Fibroblast of upper back skin (primary cell): ENCODE measurements around the gene ADGRE3.

ENCODE experiments used
- DNase-seq: peaks from one replicate; pipeline ENCODE4 v3.0.0-alpha.2; 2013

ADGRE3 gene, protein sequence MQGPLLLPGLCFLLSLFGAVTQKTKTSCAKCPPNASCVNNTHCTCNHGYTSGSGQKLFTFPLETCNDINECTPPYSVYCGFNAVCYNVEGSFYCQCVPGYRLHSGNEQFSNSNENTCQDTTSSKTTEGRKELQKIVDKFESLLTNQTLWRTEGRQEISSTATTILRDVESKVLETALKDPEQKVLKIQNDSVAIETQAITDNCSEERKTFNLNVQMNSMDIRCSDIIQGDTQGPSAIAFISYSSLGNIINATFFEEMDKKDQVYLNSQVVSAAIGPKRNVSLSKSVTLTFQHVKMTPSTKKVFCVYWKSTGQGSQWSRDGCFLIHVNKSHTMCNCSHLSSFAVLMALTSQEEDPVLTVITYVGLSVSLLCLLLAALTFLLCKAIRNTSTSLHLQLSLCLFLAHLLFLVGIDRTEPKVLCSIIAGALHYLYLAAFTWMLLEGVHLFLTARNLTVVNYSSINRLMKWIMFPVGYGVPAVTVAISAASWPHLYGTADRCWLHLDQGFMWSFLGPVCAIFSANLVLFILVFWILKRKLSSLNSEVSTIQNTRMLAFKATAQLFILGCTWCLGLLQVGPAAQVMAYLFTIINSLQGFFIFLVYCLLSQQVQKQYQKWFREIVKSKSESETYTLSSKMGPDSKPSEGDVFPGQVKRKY

DNA sequence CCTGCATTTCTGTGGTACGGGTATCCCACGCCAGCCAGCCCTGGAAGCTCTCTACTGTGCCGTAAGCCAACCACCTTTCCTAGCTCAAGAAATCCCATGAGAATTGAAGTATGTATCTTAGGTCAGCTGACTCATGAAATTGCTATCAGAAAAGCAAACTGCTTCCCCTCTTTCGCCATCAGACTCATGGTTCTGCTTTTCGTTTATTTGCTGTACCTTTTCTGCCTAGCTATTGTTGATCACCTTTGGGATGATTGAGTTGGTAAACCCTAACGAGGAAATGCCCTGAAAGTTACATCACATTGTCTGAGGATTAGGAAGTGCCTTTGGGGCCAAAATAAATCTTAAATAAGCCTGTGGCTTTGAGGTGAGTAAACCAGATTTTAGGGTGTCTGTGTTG, at the start of gene ADGRE3:
Gene ADGRE3 (minus strand): TSS at position 81 of the 400 bp plus-strand sequence. CDS start 74 bp downstream, at position 7.
- DNase-seq = peak; percentile 26

DNA sequence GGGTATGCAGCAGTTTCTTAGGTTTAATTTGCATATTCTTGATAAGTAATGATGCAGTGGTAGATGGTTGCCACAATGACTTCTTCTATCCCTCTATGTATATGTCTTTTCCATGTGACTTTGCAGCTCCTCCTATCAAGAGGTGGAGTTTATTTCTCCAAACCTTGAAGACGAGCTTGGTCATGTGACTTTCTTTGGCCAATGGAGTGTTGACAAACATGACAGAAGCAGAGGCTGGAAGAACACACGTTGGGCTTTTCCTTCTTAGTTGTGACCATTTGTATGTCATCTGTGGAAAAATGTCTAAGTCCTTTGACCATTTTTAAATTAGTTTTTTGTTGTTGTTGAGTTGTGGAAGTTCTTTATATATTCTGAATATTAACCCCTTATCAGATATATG, 47.5 kb upstream of the ADGRE3 start:
- no peak for DNase-seq

DNA sequence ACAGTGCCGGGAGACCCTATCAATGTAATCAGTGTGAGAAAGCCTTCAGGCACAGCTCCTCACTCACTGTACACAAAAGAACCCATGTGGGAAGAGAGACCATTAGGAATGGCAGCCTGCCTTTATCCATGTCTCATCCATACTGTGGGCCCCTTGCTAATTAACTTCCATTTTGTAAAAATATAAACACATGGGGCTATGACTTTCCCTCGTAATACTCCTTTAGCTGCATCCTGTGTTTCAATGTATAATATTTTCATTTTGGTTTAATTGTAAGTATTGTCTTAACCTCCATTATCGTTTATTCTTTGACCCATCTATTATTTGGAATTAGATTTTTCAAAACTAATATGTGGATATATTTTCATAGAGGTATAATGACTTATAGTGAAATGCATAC, 44.5 kb upstream of the ADGRE3 start:
- DNase-seq = no peak

DNA sequence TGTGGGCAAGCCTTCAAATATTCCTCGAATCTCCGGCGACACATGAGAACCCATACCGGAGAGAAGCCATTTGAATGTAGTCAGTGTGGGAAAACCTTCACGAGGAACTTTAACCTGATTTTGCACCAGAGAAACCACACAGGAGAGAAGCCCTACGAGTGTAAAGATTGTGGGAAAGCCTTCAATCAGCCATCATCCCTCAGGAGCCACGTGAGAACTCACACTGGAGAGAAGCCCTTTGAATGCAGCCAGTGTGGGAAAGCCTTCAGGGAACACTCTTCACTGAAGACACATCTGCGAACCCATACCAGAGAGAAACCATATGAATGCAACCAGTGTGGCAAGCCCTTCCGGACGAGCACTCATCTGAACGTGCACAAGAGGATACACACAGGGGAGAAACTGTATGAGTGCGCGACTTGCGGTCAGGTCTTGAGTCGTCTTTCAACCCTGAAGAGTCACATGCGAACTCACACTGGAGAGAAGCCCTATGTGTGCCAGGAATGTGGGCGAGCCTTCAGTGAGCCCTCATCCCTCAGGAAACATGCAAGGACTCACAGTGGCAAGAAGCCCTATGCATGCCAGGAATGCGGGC, 44.0 kb upstream of the ADGRE3 start:
- no peak for DNase-seq

DNA sequence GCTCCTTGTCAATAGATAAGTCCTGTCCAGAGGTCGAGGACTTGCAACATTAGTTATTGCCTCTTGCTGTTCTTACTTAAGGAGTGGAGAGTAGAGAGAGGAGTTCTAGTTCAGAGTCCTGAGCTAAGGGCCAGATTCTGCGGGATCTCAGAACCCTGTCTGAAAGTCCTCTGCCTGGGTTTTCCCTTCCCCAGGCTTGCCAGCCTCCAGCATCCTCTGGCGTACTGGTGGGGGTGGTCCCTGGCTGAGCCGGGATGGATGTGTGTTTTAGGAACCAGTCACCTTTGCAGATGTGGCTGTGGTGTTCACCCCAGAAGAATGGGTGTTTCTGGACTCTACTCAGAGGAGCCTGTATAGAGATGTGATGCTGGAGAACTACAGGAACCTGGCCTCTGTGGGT, 41.2 kb upstream of the ADGRE3 start:
- no peak for DNase-seq

DNA sequence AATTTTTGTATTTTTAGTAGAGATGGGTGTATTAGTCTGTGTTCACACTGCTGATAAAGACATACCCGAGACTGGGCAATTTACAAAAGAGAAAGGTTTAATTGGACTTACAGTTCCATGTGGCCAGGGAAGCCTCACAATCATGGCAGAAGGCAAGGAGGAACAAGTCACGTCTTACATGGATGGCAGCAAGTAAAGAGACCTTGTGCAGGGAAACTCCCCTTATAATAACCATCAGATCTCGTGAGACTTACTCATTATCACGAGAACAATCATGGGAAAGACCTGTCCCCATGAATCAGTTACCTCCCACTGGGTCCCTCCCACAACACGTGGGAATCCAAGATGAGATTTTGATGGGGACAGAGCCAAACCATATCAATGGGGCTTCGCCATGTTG, 29.8 kb upstream of the ADGRE3 start:
- DNase-seq = no peak

DNA sequence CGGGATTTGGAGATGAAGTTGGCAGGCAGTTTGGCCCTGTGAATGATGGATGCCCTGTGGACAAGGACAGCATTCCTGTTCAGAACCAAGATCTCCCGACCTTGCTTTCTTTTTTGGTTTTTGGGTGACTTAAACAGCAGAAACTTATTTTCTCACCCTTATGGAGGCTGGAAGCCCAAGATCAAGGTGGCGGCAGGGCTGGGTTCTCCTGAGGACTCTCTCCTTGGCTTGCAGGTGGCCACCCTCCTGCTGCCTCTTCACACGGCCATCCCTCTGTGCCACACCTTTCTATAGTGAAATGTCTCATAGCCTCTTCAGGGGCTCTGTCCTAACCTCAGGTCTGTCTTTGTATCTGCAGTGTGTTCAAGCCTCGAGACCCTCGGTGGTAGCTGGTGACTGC, 29.2 kb upstream of the ADGRE3 start:
- no peak for DNase-seq

DNA sequence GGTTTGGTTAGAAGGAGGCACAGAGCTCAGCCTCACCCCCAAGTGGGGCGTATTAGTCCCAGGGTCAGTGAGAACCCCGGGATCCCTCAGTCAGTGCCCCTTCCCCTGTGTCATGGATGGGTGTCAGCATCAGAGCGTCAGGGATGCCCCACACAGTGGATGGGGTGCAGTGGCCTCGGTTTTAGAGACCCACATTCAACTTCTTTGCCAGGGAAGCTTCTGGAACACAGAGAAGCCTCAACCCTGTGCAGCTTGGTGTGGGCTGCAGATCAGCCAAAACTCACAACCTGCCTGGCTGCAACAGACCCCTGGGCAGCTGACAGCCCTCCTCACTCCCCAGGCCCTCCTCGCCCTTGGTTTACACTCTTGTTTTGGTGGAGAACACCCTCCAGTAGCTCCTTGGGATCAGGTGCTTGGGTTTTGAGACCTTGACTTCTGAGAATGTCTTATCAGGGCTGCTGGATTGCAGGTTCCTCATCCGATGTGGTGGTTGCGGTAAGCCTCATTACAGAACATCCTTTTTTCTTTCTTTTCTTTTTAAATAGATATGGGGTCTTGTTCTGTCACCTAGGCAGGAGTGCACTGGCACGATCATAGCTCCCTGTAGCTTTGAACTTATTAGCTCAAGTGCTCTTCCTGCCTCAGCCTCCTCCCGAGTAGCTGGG, 26.2 kb upstream of the ADGRE3 start:
- no peak for DNase-seq

DNA sequence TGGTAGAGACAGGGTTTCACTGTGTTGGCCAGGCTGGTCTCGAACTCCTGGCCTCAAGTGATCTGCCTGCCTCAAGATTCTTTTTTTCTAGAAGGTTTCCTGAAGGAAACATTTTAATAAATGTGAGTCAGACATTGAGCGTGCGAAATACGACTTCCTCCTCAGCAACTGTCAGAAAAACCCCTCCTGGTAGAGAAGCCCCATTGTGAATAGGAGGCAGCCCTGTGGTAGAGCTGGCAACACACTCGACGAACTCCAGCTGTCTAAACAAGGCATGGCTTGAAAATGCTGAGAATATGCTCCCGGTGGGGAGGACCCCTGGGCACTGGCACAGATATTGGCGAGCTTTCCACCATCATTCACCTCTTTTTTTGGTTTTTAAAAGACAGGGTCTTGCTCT, 25.0 kb upstream of the ADGRE3 start:
- no peak for DNase-seq

DNA sequence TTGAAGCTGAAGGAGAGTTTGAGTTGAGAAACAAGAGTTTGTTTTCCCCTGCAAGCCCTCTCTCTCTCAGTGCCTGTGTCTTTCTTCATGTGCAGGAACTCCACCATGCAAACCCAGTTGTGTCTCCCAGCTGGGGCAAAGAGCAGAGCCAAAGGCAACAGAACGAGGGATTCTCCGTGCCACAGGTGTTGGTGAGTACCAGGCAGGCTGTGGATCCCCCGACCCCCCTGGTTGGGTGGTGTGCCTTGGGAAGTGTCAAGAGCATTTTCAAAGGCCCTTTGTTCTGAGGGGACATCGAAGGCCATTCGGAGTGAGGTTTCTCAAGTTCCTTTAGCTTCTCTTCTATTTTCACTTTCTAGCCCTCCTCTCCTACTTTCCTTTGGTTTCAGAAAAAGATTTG, 20.8 kb upstream of the ADGRE3 start:
- DNase-seq = no peak

DNA sequence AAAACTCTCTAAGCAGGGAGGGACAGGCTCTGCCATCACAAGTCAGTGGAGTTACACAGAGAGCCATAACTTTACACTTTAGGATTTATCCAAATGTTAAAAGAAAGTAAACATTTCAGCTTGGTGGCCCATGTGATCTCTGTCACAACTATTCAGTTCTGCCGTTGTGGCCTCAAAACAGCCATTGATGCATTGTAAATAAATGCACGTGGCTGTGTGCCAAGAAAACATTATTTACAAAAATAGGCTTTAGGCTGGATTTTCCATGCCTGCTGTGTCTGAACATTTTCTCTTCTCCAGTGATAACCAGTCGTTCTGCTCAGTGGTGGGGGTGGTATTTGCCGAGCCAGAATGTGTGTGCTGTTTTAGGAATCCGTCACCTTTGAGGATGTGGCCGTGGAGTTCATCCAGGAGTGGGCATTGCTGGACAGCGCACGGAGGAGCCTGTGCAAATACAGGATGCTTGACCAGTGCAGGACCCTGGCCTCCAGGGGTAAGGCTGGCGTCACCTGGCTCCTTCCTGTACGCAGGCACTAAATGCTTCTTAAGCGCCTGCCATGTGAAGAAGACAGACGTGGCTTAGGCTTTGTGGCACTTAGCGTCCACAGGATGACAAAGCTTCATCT, 20.1 kb upstream of the ADGRE3 start:
- no peak for DNase-seq

DNA sequence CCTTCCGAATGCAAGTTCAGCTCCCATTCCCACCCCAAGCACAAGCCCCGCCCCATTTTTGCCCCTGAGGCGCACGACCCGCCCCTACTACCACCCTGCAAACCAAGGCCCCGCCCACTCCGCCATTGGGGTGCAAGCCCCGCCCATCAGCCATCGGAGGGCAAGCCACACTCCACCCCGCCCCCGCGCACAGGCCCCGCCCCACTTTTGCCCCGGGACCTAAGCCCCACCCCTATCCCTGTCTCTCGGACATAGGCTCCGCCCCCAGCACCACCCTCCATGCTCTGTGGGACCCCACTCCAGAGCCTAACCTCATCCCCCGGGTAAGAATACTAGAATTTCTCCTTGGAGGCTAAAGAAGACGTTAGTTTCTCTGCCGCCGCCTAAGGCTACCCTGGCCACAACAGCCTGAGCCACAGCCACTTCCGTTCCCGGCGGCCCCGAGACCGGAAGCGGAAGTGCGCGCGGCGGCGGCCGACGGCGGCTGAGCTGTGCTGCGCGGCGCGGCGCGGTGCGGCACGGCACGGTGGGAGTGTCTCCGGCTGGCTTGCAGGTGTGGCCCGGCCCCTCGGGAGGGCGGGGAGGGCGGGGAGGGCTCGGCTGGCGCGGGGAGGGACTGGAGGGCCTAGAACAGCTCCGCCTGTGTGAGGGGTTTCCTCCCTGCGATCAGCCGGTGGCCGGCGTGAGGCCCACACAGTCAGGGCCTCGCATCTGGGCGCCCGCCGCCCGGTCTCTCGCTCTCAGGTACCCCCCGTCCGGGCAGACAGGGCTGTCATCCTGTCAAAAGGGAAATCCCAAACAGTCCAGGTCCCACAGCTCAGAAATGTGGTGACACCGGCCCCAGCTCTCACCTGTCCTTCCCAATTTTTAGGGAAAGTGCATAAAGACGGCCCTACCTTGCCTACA, 15.2 kb upstream of the ADGRE3 start, which contains the start of gene ZNF333:
Gene ZNF333 (plus strand): TSS at position 451 of the 906 bp plus-strand sequence. CDS start 3,444 bp downstream, outside the sequence.
- peak; percentile 90 for DNase-seq

DNA sequence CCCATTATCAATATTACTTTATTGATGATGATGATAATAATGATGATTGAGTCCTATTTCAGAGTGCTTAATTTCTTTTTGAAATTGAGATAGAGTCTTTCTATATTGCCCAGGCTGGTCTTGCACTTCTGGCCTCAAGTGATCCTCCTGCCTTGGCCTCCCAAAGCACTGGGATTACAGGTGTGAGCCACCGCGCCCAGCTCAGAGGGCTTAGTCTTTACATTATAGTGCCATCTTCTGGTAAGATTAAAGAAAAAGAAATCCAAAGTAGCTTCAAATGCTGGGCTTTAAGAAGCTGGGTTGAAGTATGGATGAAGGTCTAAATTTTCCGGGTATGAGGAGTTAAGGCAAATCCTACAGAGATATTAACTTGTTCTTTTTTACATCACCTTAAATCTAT, 11.8 kb upstream of the ADGRE3 start:
- no peak for DNase-seq

DNA sequence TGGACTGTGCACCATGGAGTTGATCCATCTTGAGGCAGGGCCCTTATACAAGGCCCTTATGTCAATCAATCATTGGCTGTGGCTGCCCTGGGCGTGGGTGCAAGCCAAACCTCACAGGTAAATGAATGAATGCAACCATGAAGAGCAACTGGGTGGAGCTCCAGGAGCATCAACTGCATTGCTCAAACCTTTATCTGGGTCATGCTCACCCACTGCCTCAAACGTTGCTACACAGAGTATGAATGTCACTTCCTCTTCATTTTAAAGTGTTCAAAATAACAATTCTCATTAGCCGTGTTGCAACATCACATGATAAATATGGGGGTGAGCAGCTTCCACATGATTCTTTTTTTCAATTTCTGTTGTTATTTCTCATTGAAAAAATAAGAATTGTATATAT, 8.8 kb upstream of the ADGRE3 start:
- DNase-seq = no peak

DNA sequence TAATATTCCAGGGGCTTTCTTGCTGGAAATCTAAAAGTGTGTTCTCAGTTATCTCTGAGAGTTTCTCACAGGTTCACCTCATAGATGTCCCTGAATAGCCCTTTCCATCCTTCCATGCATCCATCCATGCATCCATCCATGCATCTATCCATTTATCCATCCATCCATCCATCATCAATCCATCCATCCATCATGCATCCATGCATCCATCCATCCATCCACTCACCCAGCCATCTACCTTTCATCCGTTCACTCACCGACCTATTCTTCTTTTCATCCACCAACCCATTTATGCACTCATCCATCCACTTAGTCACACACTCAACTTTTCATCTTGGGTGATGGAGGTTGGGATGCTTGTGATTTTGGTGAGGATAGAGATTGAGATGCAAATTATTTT, 7.4 kb upstream of the ADGRE3 start:
- DNase-seq = no peak

DNA sequence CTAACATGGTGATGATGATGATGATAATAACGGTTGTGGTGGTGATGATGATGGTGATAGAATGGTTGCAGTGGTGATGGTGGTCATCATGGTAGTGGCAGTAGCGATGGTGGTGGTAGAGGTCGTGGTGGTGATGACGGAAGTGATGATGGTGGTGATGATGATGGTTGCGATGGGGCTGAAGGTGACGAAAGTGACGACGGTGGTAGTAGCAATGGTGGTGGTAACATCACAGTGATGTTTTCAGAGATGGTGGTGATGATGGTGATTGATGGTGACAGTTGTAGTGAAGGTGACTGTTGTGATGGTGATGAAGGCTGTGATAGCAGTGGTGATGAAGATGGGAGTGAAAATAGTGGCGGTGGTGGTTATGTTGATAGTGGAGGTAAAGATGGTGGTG, 3.6 kb upstream of the ADGRE3 start:
- DNase-seq = no peak

DNA sequence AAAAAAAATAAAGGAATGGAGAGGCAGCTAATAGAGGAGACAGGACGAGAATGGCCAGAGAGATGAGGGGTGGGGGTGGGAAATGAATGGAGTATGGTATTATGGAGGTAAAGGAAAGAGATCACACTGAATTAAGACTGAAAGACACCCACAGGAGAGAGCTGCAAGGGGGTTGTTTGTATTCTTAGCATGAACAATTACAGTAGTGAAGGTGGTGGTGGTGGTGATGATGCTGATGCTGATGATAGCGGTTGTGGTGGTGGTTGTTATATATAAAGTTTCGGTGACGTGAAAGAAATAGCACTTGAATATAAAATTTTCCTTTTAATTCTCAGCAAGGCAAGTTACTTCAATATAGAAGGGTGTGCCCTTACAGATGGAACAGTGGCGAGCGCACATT, 2.8 kb upstream of the ADGRE3 start:
- no peak for DNase-seq

DNA sequence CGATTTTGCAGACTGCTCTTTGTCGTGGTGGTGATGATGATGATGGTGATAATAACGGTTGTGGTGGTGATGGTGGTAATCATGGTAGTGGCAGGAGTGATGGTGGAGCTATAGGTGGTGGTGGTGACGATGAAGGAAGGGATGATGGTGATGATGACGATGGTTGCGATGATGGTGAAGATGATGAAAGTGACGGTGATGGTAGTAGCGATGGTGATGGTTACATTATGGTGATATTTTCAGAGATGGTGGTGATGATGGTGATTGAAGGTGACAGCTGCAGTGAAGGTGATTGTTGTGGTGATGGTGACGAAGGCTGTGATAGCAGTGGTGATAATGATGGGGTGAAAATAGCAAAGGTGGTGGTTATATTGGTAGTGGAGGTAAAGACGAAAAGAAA, 2.1 kb upstream of the ADGRE3 start:
- DNase-seq = no peak

DNA sequence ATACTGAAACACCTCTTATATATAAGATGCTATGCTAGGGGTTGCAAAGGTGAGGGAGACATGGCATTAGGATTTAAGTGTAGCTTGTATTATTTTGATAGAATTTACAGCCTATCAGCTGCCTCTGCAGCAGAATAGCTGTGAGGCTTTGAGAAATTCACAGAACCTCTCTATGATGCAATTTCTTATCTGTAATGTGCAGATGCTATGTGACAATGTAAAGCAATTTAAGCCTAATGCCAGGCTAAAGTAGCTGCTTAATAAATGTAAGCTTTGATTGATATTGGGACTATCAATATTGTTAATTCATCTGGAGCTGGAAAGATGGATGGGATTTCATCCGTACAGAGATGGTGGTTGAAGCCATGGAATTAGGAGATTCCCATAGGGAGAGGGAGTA, 1.6 kb downstream of the ADGRE3 start:
- no peak for DNase-seq

DNA sequence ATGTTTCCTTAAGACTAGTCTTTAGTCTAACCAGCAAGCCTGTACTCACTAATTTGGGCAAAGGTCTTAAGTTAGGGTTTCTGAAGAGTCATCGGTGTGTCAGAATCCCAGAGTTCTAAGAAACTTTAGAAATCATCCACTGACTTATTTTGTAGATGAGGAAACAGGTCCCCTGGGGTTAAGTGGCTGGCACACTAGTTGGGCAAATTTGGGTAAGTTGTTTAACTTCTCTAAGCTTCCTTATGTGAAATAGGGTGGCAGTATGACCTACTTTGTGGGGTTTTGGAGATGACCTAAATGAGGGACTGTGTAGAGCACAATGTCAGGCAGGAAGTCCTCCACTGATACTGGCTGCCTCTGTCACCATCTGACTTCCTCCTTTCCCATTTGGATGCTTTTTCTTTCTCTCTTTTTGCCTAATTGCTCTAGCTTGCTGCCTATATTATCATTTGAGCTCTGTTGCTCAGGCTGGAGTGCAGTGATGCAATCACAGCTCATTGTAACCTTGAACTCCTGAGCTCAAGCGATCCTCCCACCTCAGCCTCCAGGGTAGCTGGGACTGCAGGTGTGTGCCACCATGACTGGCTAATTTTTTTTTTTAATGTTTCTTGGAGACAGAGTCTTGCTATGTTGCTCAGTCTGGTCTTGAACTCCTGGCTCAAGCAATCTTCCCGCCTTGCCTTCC, 2.3 kb downstream of the ADGRE3 start:
- no peak for DNase-seq

DNA sequence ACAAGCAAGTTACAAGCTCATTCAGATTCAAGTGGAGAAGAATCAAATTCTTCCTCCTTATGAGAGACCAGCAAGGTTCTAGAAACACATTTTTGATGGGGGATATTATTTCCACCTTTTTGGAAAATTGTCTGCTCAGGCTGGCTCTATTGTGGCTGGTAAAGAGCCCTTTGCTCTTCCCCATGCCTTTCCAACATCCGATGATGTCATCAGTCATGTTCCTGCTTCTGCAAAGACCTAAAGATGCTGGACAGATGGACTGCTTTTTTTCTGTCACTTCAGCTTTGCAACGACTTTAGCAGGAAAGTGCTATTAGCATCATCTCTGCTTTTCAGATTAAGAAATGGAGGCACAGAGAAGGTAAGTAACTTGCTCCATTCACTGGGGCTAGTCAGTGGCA, 4.2 kb downstream of the ADGRE3 start:
- DNase-seq = no peak
